T-helper 2 cell treated with Interferon-gamma antibody and Interleukin-4, amounts not matched to agents 5 μg/mL and 100 μg/mL, for 36 hours (primary cell): ENCODE data around the gene POLR3B.
A peak's percentile ranks its signal among the peaks of the same experiment; 100 is the strongest.
"Not testable (repeated sequence)": the region's sequence is repeated elsewhere in the genome, so short reads cannot be mapped to it uniquely, and the experiment has no call there.

Experiments used
- DNase-seq: peaks from one replicate; pipeline ENCODE4 v3.0.0; 2021; ENCODE audit warnings: low spot score
- H3K27ac Mint-ChIP-seq: one replicate; pipeline ENCODE4 v1.8.0; 2021; ENCODE audit warnings: mild to moderate bottlenecking, mixed read lengths
- H3K27me3 Mint-ChIP-seq: one replicate; pipeline ENCODE4 v1.8.0; 2021; ENCODE audit warnings: low read depth, mixed read lengths
- H3K36me3 Mint-ChIP-seq: one replicate; pipeline ENCODE4 v1.8.0; 2021; ENCODE audit warnings: low read depth, mixed read lengths
- H3K4me1 Mint-ChIP-seq: one replicate; pipeline ENCODE4 v1.8.0; 2021; ENCODE audit warnings: low read depth, mixed read lengths
- H3K4me3 Mint-ChIP-seq: one replicate; pipeline ENCODE4 v1.8.0; 2022; ENCODE audit warnings: mild to moderate bottlenecking, moderate library complexity, mixed read lengths
- H3K9me3 Mint-ChIP-seq: one replicate; pipeline ENCODE4 v1.8.0; 2021; ENCODE audit warnings: mixed read lengths

The POLR3B gene

DNA sequence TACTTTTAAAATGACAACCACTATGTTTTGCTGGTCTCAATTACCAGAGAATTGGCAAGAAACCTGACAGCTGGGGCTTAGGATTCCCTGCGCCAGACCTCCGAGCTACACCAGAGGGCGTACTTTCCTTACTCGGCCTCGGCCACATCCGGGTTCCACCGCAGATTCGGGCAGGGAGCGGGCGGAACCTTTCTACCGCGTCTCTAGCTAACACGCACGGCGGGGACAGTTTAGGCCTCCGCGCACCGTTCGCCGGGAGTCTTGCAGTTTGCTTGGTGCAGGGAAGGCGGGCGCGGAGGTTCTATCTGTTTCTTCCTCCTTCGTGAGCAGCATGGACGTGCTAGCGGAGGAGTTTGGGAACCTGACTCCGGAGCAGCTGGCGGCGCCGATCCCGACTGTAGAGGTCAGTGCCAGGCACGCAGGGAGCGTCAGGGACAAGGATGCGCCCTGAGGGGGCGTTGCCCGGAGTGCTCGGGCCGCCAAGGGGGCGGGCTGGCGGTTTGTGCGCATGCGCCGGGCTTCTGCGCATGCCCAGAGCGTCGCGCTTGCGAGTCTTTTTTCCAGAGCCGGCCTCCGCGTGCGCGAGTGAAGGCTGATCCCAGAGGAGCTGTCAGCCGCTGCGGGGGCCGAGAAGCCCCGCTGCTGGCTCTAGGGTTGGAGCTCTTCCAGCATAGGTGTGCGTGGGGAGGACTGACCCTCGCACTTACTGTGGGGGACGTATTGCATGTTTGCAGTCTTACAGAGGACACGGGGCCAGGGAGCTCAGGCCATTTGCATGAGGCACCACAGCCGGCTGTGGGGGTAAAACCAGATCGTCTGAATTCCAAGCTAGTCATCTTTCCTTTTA lies at the start of gene POLR3B:
Gene POLR3B (plus strand): TSS at position 200 of the 847 bp plus-strand sequence. CDS start 132 bp downstream, at position 332.
- Mint-ChIP-seq H3K9me3 (no peaks in the 10 kb centered on the region), H3K36me3 (no peaks in the 10 kb centered on the region), H3K27me3 (no peaks in the 10 kb centered on the region), H3K4me3 (peak within 1 kb of the TSS; percentile 91), H3K4me1 (peaks cover 10% of the 10 kb centered on the region), H3K27ac (peak within 1 kb of the TSS; percentile 88)
- peak; percentile 94 for DNase-seq

DNA sequence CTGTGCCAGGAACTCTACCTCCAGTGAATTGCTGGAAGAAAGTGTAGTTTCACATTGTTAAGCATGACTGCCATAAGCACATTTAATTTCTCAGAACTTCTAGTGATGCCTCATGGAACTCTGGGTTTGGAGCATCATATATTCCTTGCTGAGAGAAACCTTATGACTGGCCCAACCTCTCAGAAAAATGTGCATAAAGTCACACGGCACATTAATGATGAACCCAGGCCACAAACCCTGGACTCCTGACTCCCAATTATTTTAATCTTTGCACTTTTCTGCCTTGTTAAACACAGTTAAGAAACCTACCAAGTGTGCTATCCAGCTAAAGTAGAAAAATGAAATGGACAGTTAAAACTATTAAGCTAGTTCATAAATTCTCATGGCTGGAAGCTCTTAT lies 49.4 kb upstream of the POLR3B start:
- peaks cover 17% of the 10 kb centered on the region for H3K4me1 Mint-ChIP-seq
- DNase-seq, result no peak
- H3K36me3 Mint-ChIP-seq, result no peaks in the 10 kb centered on the region
- H3K9me3 Mint-ChIP-seq, result no peaks in the 10 kb centered on the region
- H3K4me3 Mint-ChIP-seq, result no peak overlapping the region
- no peak overlapping the region for H3K27ac Mint-ChIP-seq
- no peaks in the 10 kb centered on the region for H3K27me3 Mint-ChIP-seq

DNA sequence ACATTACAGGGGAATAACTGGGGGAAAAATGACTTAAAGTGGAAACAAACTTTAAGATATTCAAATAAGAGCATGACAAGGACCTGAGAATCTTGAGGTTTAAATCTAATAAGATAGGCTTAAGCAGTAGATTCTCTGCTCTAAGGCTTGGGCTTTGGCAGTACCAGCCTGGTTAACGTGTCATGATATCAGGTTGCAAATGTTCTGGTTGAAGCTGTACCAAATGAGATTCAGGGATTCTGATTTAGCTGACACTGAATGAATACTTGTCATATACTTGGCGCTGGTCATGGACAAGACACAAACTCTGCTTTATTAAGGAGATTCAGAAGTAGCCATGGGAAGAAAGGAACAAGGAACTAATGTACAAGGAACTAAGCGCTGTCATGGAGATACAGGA lies 48.9 kb upstream of the POLR3B start:
- no peak for DNase-seq
- Mint-ChIP-seq H3K4me1 (peaks cover 15% of the 10 kb centered on the region), H3K27ac (no peak overlapping the region), H3K27me3 (no peaks in the 10 kb centered on the region), H3K9me3 (no peaks in the 10 kb centered on the region), H3K4me3 (no peak overlapping the region), H3K36me3 (no peaks in the 10 kb centered on the region)

DNA sequence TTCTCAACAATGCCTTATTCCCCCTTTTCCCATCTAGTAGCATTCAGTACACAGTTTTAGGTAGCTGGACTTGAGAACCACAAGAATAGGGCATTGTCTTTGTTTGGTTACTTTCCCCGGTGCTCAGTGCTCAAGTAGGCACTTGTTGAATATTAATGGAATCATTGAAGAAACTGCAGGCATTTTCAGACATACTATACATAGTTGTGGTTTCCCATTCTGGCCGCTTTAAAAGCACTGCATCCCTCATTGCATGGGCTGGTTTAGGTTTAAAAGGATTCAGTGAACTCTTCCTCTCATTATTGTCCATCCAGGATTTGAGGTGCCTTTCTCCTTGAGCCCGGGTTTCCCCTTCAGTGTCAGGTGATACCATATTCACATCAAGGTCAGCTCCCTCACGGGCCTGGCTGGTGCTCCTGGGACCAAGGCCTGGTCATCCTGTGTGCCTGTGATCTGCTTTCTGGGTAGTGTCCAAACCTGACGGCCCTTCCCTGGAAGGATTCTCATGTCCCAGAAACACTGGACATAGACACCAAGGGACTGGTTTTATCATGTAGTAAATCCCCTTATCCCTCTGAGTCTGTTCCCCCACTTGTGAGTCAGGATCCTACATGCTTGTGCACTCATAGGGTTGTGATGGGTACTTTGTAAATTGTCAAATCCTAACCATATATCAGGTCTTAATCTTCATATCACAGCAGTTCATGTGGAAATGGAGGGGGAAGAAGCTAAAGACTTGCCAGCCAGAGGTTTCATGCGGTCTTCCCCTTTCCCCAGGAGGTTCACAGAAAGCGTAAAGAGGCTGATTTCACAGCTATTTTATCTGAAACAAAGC lies 47.7 kb upstream of the POLR3B start:
- Mint-ChIP-seq H3K9me3 (no peaks in the 10 kb centered on the region), H3K27me3 (no peaks in the 10 kb centered on the region), H3K36me3 (no peaks in the 10 kb centered on the region), H3K4me3 (no peak overlapping the region), H3K4me1 (peaks cover 8% of the 10 kb centered on the region), H3K27ac (no peak overlapping the region)
- DNase-seq, result no peak

DNA sequence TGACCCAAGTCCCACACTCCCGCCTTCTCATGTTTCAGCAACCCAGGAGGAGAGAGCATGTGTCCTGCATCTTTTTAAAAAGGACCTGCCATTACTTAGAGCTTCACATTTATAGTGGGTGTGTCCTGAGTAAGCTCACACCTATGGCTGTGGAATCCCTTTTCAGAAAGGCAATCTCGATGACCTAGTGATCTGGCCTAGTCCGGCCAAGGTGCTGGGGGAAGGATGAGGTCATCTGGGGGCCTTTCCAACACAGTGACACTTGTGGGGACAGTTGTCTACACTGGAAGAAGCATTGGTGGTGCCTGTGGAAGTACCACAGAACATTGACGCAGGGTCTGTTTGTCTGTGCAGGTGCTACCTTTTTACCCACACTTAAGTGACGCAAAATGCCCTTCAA lies 46.9 kb upstream of the POLR3B start:
- no peak overlapping the region for H3K4me3 Mint-ChIP-seq
- H3K36me3 Mint-ChIP-seq, result no peaks in the 10 kb centered on the region
- H3K27me3 Mint-ChIP-seq, result no peaks in the 10 kb centered on the region
- no peak overlapping the region for H3K27ac Mint-ChIP-seq
- no peaks in the 10 kb centered on the region for H3K9me3 Mint-ChIP-seq
- H3K4me1 Mint-ChIP-seq, result peaks cover 5% of the 10 kb centered on the region
- DNase-seq, result no peak

DNA sequence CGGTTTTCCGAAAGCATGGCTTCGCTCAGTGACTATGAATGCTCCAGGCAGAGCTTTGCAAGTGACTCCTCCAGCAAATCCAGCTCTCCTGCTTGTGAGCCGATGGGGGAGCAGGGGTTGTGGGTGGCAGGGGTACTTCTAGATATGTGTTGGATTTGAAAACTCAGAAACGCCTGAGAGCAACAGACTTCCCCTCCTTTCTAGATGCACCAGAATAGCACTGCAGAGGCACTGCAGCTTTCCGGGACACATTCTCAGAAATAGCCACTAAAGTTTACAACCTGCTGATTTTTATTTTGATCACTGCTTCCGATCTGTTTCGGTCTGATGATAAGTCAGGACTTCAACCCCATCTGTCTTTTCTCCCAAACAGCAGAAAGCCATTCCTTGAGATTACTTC lies 46.4 kb upstream of the POLR3B start:
- Mint-ChIP-seq H3K4me1 (peaks cover 5% of the 10 kb centered on the region), H3K36me3 (no peaks in the 10 kb centered on the region), H3K4me3 (no peak overlapping the region), H3K27ac (no peak overlapping the region), H3K9me3 (no peaks in the 10 kb centered on the region), H3K27me3 (no peaks in the 10 kb centered on the region)
- DNase-seq, result no peak

DNA sequence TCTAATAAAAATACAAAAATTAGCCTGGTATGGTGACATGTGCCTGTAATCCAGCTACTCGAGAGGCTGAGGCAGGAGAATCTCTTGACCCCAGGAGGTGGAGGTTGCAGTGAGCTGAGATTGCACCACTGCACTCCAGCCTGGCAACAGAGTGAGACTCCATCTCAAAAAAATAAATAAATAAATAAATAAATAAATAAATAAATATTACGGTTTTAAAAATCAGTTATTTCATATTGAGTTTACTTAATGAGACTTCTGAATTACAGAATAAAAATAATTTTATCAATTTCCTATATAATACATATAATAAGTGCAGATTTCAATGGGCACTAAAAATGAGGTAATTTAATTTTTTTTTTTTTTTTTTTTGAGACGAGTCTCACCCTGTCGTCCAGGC lies 44.1 kb upstream of the POLR3B start:
- H3K4me1 Mint-ChIP-seq, DNase-seq, H3K27me3 Mint-ChIP-seq, H3K9me3 Mint-ChIP-seq, H3K36me3 Mint-ChIP-seq, H3K4me3 Mint-ChIP-seq, H3K27ac Mint-ChIP-seq: not testable (repeated sequence)

DNA sequence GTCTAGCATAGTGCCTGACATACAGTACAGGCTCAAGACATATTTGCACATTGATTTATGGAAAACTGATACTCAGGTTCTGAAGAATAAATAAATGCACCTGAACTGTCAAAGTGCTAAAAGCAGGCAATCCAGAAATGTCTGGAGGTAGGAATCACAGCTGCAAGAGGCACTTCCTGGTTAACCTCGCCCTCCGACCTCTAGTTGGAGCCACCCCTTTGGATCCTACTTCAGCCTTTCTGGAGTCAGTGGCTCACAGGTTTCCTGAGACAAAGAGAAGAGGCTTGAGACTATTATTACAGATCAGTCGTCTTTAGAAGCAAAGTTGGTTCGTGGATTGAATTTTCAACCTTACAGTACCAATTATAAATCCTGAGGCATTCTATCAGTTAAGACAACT lies 42.0 kb upstream of the POLR3B start:
- Mint-ChIP-seq H3K27me3 (no peaks in the 10 kb centered on the region), H3K4me1 (peaks cover 5% of the 10 kb centered on the region), H3K4me3 (no peak overlapping the region), H3K36me3 (peaks cover 4% of the 10 kb centered on the region), H3K27ac (no peak overlapping the region), H3K9me3 (no peaks in the 10 kb centered on the region)
- no peak for DNase-seq

DNA sequence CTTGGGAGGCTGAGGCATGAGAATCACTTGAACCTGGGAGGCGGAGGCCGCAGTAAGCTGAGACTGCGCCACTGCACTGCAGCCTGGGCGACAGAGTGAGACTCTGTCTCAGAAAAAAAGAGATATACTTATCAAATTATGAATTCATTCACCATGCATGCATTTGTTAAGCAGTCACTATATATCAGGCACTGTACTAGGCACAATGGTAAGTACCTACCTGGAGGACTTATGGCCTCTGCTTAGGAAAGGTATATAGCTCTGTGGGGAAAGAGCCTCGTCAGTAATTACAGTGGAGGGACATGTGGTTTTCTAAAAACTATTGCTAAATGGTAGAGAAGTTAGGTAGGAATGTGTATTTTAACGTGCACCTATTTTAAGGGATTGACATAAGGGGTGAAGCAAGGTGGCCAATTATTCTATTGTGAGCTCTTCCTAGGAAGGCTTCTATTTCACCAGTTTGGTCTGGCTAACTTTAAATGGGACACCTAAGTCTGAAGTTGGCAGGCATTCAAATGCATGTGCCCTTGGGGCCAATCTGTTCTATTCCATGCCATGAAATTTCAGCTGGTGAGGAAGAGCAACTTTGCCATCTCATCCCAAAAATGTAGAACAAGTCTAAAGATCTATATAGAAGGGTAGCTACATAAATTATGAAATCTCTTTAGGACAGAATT lies 40.0 kb upstream of the POLR3B start:
- H3K9me3 Mint-ChIP-seq, result no peaks in the 10 kb centered on the region
- H3K4me1 Mint-ChIP-seq, result peaks cover 4% of the 10 kb centered on the region
- peaks cover 10% of the 10 kb centered on the region for H3K36me3 Mint-ChIP-seq
- no peak for DNase-seq
- H3K4me3 Mint-ChIP-seq, result no peak overlapping the region
- H3K27ac Mint-ChIP-seq, result no peak overlapping the region
- H3K27me3 Mint-ChIP-seq, result no peaks in the 10 kb centered on the region

DNA sequence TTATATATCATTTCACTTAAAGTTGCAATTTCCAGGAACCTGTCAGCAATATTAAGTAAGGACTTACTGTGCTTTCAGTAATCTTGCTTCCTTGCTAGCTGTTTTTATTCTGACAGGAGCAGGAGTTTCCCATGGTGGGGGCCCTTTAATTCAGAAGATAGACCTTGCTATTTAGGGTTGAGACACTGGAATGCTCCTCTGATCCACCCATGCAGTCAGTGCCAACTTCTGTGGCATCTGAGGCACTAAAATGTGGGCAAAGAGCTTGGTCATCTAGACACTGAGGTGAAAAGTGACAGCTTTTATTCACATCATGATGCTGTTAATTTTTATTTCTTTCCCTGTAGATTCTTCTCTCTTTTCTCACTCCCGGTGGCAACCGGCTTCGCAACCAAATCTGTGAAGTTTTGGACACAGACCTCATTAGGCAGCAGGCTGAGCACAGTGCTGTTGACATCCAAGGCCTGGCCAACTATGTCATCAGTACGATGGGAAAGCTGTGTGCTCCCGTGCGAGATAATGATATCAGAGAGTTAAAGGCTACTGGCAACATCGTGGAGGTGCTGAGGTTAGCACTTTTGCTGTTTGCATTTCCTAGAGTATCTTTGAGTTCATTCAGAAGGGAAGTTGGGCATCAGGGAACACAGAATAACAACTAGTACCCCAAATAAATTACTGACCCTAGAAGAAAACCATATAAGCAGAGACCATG lies 36.3 kb upstream of the POLR3B start:
- H3K27ac Mint-ChIP-seq, result no peak overlapping the region
- H3K4me3 Mint-ChIP-seq, result no peak overlapping the region
- H3K9me3 Mint-ChIP-seq, result no peaks in the 10 kb centered on the region
- peaks cover 4% of the 10 kb centered on the region for H3K4me1 Mint-ChIP-seq
- H3K36me3 Mint-ChIP-seq, result peaks cover 18% of the 10 kb centered on the region
- no peaks in the 10 kb centered on the region for H3K27me3 Mint-ChIP-seq
- no peak for DNase-seq

DNA sequence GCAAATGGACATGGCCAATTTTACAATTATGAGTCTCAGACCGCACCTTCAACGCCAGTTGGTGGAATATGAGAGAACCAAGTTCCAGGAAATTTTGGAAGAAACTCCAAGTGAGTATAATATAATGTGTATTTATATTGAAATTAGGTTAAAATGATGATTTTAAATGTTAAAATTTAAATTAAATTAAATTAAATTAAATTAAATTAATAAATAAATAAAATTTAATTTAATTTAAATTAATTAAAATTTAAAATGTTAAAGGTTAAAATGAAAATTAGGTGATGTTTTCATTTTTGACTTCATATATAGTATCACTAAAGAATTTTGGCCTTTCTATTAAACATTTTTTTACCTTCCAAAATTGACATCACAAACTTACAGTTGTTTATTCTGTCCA lies 34.0 kb upstream of the POLR3B start:
- Mint-ChIP-seq H3K9me3 (no peaks in the 10 kb centered on the region), H3K27me3 (no peaks in the 10 kb centered on the region), H3K27ac (no peak overlapping the region), H3K36me3 (peaks cover 16% of the 10 kb centered on the region), H3K4me3 (no peak overlapping the region), H3K4me1 (peaks cover 4% of the 10 kb centered on the region)
- DNase-seq, result no peak

DNA sequence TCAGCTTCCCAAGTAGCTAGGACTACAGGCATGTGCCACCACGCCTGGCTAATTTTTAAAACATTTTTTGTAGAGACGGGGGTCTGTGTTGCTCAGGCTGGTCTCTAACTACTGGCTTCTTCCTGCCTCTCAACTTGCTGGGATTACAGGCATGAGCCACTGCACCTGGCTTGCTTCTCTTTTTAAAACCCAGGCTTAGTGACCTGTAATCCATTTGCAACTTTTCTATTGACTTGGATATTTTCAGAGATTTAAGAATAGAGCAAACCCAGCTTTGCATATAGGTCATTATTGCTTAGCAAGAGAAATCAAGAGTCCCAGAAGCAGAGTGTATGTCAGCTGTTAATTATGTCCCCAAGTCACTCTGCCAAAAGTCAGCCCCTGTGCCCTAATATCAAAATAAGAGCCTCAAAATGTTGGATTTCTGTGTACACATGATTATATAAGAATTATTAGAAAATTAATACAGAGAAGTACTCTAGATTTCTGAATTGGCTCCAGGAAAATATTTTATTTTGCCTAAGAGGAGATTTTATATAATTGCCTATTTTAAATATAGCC lies 30.2 kb upstream of the POLR3B start:
- Mint-ChIP-seq H3K9me3 (no peaks in the 10 kb centered on the region), H3K36me3 (peaks cover 8% of the 10 kb centered on the region), H3K4me3 (no peak overlapping the region), H3K27ac (no peak overlapping the region), H3K4me1 (no peaks in the 10 kb centered on the region), H3K27me3 (no peaks in the 10 kb centered on the region)
- DNase-seq, result no peak

DNA sequence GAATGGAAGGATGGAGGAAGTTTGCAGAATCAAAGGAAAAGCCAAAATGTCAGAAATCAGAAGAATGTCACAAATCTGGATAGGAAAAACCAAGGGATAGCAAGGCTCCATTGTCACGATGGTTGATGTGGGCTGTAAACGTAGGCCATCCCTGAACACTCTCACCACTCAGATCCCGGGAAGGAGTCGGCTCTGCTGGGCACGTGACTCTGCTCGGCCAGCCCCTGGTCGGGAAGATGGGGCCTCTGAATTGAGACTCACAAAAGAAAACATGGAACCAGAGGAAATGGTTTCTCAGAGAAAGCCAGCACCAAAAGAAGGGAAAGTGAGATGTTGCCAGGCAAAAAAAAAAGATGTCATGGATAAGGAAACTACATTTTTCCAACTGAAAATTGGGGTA lies 28.8 kb upstream of the POLR3B start:
- Mint-ChIP-seq H3K9me3 (no peaks in the 10 kb centered on the region), H3K27me3 (no peaks in the 10 kb centered on the region), H3K27ac (no peak overlapping the region), H3K36me3 (peaks cover 8% of the 10 kb centered on the region), H3K4me3 (no peak overlapping the region), H3K4me1 (no peaks in the 10 kb centered on the region)
- DNase-seq, result no peak
